ENCODE measurements around the gene PURA.

GRCh38 chr5:140145256-140145655 is 31.3 kb downstream of the PURA start:
- TF ChIP-seq GABPB1 (CRISPR knock-in tag; IDR thresholded peaks at IDR 0.05) (no peak), ZSCAN20 (CRISPR knock-in tag; IDR thresholded peaks at IDR 0.05; ENCODE audit: borderline replicate concordance) (no peak), FOXM1 (CRISPR knock-in tag; IDR thresholded peaks at IDR 0.05) (no peak), MAFG (CRISPR knock-in tag; IDR thresholded peaks at IDR 0.05) (no peak)
